ENCODE results near the gene RAB1A. TPM values are rescaled to one million over a fixed set of nuclear protein-coding genes. Genes with fewer than 3 reads are reported as not detected.

RAB1A gene
- total RNA-seq, 4 donors from 2014 or later: 91.2 to 216 (median 115) TPM

GRCh38 chr2:65062843-65063825 lies 66.8 kb downstream of the RAB1A start:
- TF ChIP-seq CTCF (IDR thresholded peaks at IDR 0.05; ENCODE audit: low read depth): no peak

- no peak for TF ChIP-seq CTCF (IDR thresholded peaks at IDR 0.05; ENCODE audit: low read depth)
These were observed 68.0 kb downstream of the RAB1A start for GRCh38 chr2:65061910-65062339.

- no peak for TF ChIP-seq CTCF (IDR thresholded peaks at IDR 0.05; ENCODE audit: low read depth)
These were observed 68.6 kb downstream of the RAB1A start for GRCh38 chr2:65061146-65061909.

GRCh38 chr2:65059071-65059470 lies 70.8 kb downstream of the RAB1A start:
- TF ChIP-seq CTCF (IDR thresholded peaks at IDR 0.05; ENCODE audit: low read depth): no peak

GRCh38 chr2:65057391-65058052 lies 72.4 kb downstream of the RAB1A start:
- TF ChIP-seq CTCF (IDR thresholded peaks at IDR 0.05; ENCODE audit: low read depth): no peak

- TF ChIP-seq CTCF (IDR thresholded peaks at IDR 0.05; ENCODE audit: low read depth): no peak
These were observed 72.9 kb downstream of the RAB1A start for GRCh38 chr2:65057054-65057375.
